ENCODE measurements around the gene SVEP1.
"Not testable (repeated sequence)": the region's sequence is repeated elsewhere in the genome, so short reads cannot be mapped to it uniquely, and the experiment has no call there.

Gene SVEP1

GRCh38 chr9:110443146-110443865 lies 136.2 kb downstream of the SVEP1 start:
- no peak for DNase-seq

- DNase-seq, result no peak
These were observed 138.7 kb downstream of the SVEP1 start for GRCh38 chr9:110440796-110441195.

- no peak for DNase-seq
These were observed 139.4 kb downstream of the SVEP1 start for GRCh38 chr9:110440172-110440571.

GRCh38 chr9:110432253-110432652 lies 147.3 kb downstream of the SVEP1 start:
- no peak for DNase-seq

GRCh38 chr9:110429453-110429852 lies 150.1 kb downstream of the SVEP1 start:
- DNase-seq, result no peak

- peak; percentile 28 to 42 for DNase-seq
These were observed 151.9 kb downstream of the SVEP1 start for GRCh38 chr9:110427497-110428104.

- peak; percentile 8 to 14 for DNase-seq
These were observed 153.4 kb downstream of the SVEP1 start for GRCh38 chr9:110426052-110426709.

GRCh38 chr9:110414471-110414870 lies 165.1 kb downstream of the SVEP1 start:
- no peak for DNase-seq

GRCh38 chr9:110410961-110411360 lies 168.6 kb downstream of the SVEP1 start:
- DNase-seq, result no peak

- no peak for DNase-seq
These were observed 170.9 kb downstream of the SVEP1 start for GRCh38 chr9:110408598-110408997.

- DNase-seq, result no peak
These were observed 173.6 kb downstream of the SVEP1 start for GRCh38 chr9:110405858-110406443.

GRCh38 chr9:110404473-110404872 lies 175.1 kb downstream of the SVEP1 start:
- DNase-seq, result no peak

- no peak for DNase-seq
These were observed 179.6 kb downstream of the SVEP1 start for GRCh38 chr9:110399983-110400382.

GRCh38 chr9:110398992-110399391 lies 180.5 kb downstream of the SVEP1 start:
- not testable (repeated sequence) for DNase-seq

- no peak for DNase-seq
These were observed 187.6 kb downstream of the SVEP1 start for GRCh38 chr9:110391826-110392485.

- no peak for DNase-seq
These were observed 190.3 kb downstream of the SVEP1 start for GRCh38 chr9:110389148-110389750.

GRCh38 chr9:110383491-110383890 lies 196.1 kb downstream of the SVEP1 start:
- DNase-seq, result no peak

- DNase-seq, result no peak
These were observed 196.8 kb downstream of the SVEP1 start for GRCh38 chr9:110382731-110383130.

- no peak for DNase-seq
These were observed 208.0 kb downstream of the SVEP1 start for GRCh38 chr9:110371411-110372007.

GRCh38 chr9:110370315-110370714 lies 209.2 kb downstream of the SVEP1 start:
- DNase-seq, result no peak

GRCh38 chr9:110364451-110364850 lies 215.1 kb downstream of the SVEP1 start:
- DNase-seq, result no peak

- not testable (repeated sequence) for DNase-seq
These were observed 220.5 kb downstream of the SVEP1 start for GRCh38 chr9:110358992-110359391.
